Measurements from ENCODE around the gene ZBTB20. TPM values are rescaled to one million over a fixed set of nuclear protein-coding genes. Genes with fewer than 3 reads are reported as not detected.

Gene ZBTB20
- total and polyA plus RNA-seq, 2 donors (not counting 1 experiment from before 2014, with no cell fraction given), result 4.0 to 123 TPM

DNA sequence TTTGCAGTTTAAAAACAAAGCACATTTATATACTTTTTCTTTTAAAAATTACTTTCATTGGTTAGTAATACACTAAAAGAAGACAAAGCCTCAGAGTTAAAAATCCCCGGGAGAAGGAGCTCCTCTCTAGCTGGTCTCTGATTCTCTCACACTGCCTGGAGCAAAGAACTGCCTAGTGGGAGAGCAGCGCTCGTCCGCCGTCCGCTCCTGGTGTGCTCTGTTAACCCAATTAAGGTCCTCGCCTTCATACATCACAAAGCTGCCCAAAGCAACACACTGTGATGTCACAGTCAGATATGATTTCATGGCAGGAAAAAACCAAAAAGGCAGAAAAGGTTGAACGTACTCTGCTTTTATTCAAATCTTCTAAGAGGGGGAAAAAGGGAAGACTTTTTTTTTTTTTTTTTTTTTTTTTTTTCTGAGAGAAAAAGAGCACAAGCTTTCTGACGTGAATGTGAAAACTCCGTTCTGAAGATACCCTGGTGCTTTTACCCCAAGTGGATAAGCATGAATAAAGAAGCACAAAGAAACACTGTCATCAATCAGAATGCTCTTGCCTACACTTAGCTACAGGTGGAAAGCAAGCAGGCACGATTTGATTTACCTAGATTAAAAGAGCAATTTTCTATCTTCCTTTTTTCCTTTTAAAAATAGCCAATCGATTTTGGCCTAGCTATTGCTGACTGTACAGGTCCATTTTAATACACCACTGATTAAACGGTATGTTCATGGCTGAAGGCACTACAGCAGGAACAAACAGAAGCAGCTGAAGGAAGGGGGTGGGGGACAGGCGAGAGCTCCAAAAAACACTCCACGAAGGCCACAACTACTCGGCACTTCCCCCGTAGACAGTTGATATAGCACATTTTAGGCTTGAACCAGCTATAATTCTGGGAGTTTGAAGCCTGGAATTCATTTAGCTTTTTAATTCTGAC is 738.1 kb downstream of the ZBTB20 start:
- Histone ChIP-seq H3K27me3 (replicated peaks in 1 of 4; ENCODE audit: control extremely low read depth in 1 of 4, control insufficient read depth in 3 of 4, insufficient read depth in 4 of 4, low read length in 3 of 4) (no peaks in the 10 kb centered on the region), H3K4me1 (ENCODE audit: control insufficient read depth in 2 of 2, insufficient read depth in 2 of 2, low read length in 2 of 2) (peaks cover 3 to 4% of the 10 kb centered on the region in 2 donors), H3K9me3 (ENCODE audit: control extremely low read depth in 1 of 3, control insufficient read depth in 2 of 3, insufficient read depth in 1 of 3, low read length in 2 of 3) (no peaks in the 10 kb centered on the region), H3K4me2 (replicated peaks; ENCODE audit: low read depth, low read length, poor library complexity, severe bottlenecking) (no peak overlapping the region), H3K27ac (ENCODE audit: low read length in 2 of 2) (no peak overlapping the region), H3K36me3 (replicated peaks in 1 of 2; ENCODE audit: control extremely low read depth in 1 of 2, control insufficient read depth in 1 of 2, extremely low read depth in 1 of 2, insufficient read depth in 2 of 2, low read length in 1 of 2) (no peaks in the 10 kb centered on the region), H2AFZ (ENCODE audit: insufficient read depth, low read depth, low read length, poor library complexity, severe bottlenecking) (no peak overlapping the region), H4K20me1 (ENCODE audit: control insufficient read depth, insufficient read depth, low read length, poor library complexity, severe bottlenecking) (no peaks in the 10 kb centered on the region), H3K79me2 (ENCODE audit: control insufficient read depth, insufficient read depth, low read length) (peaks cover 13% of the 10 kb centered on the region), H3K9ac (ENCODE audit: low read length) (no peak overlapping the region), H3K4me3 (ENCODE audit: control extremely low read depth in 1 of 5, extremely low read depth in 1 of 5, insufficient read depth in 1 of 5, low read depth in 2 of 5, low read length in 4 of 5) (no peak overlapping the region)
- POLR2A ChIA-PET, result interaction anchor here (0.5 to 0.7 kb wide), 2 partner anchors 45 to 70 kb away, joined by 9 to 11 read pairs; no protein-coding TSS in a partner anchor
- CTCF ChIA-PET, result interaction anchor here (0.7 to 1.5 kb wide), 9 partner anchors 10 to 1374 kb away, joined by 3 to 18 read pairs (median 4); no protein-coding TSS in a partner anchor
- Mint-ChIP-seq H3K27ac (no peak overlapping the region), H3K4me1 (peaks cover 51% of the 10 kb centered on the region), H3K9me3 (ENCODE audit: insufficient read depth) (no peaks in the 10 kb centered on the region), H3K4me3 (no peak overlapping the region), H3K27me3 (no peaks in the 10 kb centered on the region)
- DNase-seq (no peak), ATAC-seq (ENCODE audit: low read depth) (no peak)
- 77% methylated on average over 7 of the region's 17 CpGs for WGBS (ENCODE audit: insufficient coverage)
- TF ChIP-seq, protein P1, sequence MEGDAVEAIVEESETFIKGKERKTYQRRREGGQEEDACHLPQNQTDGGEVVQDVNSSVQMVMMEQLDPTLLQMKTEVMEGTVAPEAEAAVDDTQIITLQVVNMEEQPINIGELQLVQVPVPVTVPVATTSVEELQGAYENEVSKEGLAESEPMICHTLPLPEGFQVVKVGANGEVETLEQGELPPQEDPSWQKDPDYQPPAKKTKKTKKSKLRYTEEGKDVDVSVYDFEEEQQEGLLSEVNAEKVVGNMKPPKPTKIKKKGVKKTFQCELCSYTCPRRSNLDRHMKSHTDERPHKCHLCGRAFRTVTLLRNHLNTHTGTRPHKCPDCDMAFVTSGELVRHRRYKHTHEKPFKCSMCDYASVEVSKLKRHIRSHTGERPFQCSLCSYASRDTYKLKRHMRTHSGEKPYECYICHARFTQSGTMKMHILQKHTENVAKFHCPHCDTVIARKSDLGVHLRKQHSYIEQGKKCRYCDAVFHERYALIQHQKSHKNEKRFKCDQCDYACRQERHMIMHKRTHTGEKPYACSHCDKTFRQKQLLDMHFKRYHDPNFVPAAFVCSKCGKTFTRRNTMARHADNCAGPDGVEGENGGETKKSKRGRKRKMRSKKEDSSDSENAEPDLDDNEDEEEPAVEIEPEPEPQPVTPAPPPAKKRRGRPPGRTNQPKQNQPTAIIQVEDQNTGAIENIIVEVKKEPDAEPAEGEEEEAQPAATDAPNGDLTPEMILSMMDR (IDR thresholded peaks at IDR 0.05), result no peak
- TF ChIP-seq EZH2 (IDR thresholded peaks at IDR 0.05; ENCODE audit: borderline replicate concordance, insufficient read depth, low read depth, low read length, poor library complexity, severe bottlenecking), result no peak
- intact Hi-C loops (cut with micrococcal nuclease), result no loop called here

DNA sequence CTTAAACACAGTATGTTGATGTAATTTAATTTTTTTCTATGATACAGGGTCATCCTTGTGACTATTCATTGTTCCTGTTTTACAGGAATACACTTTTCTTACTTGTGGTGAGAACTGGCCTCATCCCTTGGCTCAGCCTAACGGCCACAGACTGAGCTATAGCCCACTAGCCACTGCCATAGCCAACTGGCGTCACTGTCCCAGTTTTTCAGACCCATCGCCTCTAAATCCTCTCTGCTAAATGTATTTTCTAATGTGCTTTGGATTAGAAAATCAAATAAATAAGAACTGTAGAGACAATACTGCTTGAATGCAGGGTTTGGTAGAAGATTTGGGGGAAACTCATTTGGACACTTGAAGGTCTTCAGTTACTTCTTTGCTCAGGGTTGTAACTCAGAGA is 740.2 kb downstream of the ZBTB20 start:
- peaks cover 13% of the 10 kb centered on the region for H3K79me2 ChIP-seq (ENCODE audit: control insufficient read depth, insufficient read depth, low read length)
- TF ChIP-seq, protein P1 (IDR thresholded peaks at IDR 0.05), result no peak
- TF ChIP-seq EZH2 (IDR thresholded peaks at IDR 0.05; ENCODE audit: borderline replicate concordance, insufficient read depth, low read depth, low read length, poor library complexity, severe bottlenecking), result no peak
- H3K4me1 Mint-ChIP-seq, result peaks cover 34% of the 10 kb centered on the region

More for the DNA sequence above, 740.2 kb downstream of the ZBTB20 start:
- Histone ChIP-seq H3K27me3 (replicated peaks in 1 of 4; ENCODE audit: control extremely low read depth in 1 of 4, control insufficient read depth in 3 of 4, insufficient read depth in 4 of 4, low read length in 3 of 4) (no peaks in the 10 kb centered on the region), H3K27ac (ENCODE audit: low read length in 2 of 2) (no peak overlapping the region), H3K4me1 (ENCODE audit: control insufficient read depth in 2 of 2, insufficient read depth in 2 of 2, low read length in 2 of 2) (peaks cover 3 to 4% of the 10 kb centered on the region in 2 donors), H2AFZ (ENCODE audit: insufficient read depth, low read depth, low read length, poor library complexity, severe bottlenecking) (no peak overlapping the region), H3K9ac (ENCODE audit: low read length) (no peak overlapping the region), H3K9me3 (ENCODE audit: control extremely low read depth in 1 of 3, control insufficient read depth in 2 of 3, insufficient read depth in 1 of 3, low read length in 2 of 3) (no peaks in the 10 kb centered on the region), H4K20me1 (ENCODE audit: control insufficient read depth, insufficient read depth, low read length, poor library complexity, severe bottlenecking) (no peaks in the 10 kb centered on the region), H3K4me2 (replicated peaks; ENCODE audit: low read depth, low read length, poor library complexity, severe bottlenecking) (no peak overlapping the region), H3K4me3 (ENCODE audit: control extremely low read depth in 1 of 5, extremely low read depth in 1 of 5, insufficient read depth in 1 of 5, low read depth in 2 of 5, low read length in 4 of 5) (no peak overlapping the region), H3K36me3 (replicated peaks in 1 of 2; ENCODE audit: control extremely low read depth in 1 of 2, control insufficient read depth in 1 of 2, extremely low read depth in 1 of 2, insufficient read depth in 2 of 2, low read length in 1 of 2) (no peaks in the 10 kb centered on the region)
- ATAC-seq (ENCODE audit: low read depth) (no peak), DNase-seq (no peak)
- H3K27me3 Mint-ChIP-seq, result no peaks in the 10 kb centered on the region
- H3K9me3 Mint-ChIP-seq (ENCODE audit: insufficient read depth), result no peaks in the 10 kb centered on the region
- H3K4me3 Mint-ChIP-seq, result no peak overlapping the region
- POLR2A ChIA-PET, result no interaction called here
- H3K27ac Mint-ChIP-seq, result no peak overlapping the region
- intact Hi-C loops (cut with micrococcal nuclease), result no loop called here
- CTCF ChIA-PET, result interaction anchor here (0.6 to 5.2 kb wide), 3 partner anchors 13 to 185 kb away, joined by 3 to 36 read pairs (median 36); no protein-coding TSS in a partner anchor
- 57% methylated on average over 1 of the region's 3 CpGs for WGBS (ENCODE audit: insufficient coverage)

Measured in B cell (primary cell).